ENCODE results near the gene C18orf63. TPM values are rescaled to one million over a fixed set of nuclear protein-coding genes. Genes with fewer than 3 reads are reported as not detected.

Gene C18orf63
- total and polyA plus RNA-seq, 8 donors = 0.16 to 0.26 TPM; not detected in 6

- no peak overlapping the region for H3K4me3 ChIP-seq
- no peaks in the 10 kb centered on the region for H3K36me3 ChIP-seq
- no peak for ATAC-seq
- no peak for TF ChIP-seq CTCF (IDR thresholded peaks at IDR 0.05)
- H3K27me3 ChIP-seq = no peaks in the 10 kb centered on the region
- no peak for DNase-seq
- H3K9me3 ChIP-seq = no peaks in the 10 kb centered on the region
- no peak overlapping the region for H3K27ac ChIP-seq
- intact Hi-C loops (cut with DNase I) = no loop called here
- H3K4me1 ChIP-seq = peaks cover 15 to 56% of the 10 kb centered on the region in 2 donors
Observed at GRCh38 chr18:74271635-74272034, 44.0 kb upstream of the C18orf63 start.

DNA sequence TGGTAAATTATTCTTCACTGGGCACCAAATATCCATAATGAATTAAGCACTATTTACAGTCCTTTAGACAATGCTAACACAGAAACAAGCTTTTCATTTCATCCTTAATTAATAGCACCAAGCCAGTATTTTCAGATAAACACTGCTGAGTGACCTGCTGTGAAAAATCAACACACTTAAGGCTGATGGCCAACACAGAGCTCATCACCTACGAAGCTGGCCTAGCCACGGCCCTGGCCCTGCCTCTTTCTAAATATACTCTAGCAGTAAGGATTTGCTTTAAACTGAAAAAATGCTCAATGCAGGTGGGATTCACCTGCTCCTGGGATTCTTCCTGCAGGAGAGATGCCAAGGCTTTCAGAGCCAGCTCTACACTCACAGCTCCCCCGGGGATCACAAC is 42.2 kb upstream of the C18orf63 start:
- peak overlapping the region in 1 of 2 donors; percentile 45 for H3K27ac ChIP-seq
- H3K9me3 ChIP-seq = no peaks in the 10 kb centered on the region
- ATAC-seq (peak; percentile 37), DNase-seq (no peak)
- TF ChIP-seq CTCF (IDR thresholded peaks at IDR 0.05) = no peak
- H3K4me3 ChIP-seq = no peak overlapping the region
- peaks cover 15 to 58% of the 10 kb centered on the region in 2 donors for H3K4me1 ChIP-seq
- no peaks in the 10 kb centered on the region for H3K27me3 ChIP-seq
- H3K36me3 ChIP-seq = no peaks in the 10 kb centered on the region
- intact Hi-C loops (cut with DNase I) = no loop called here

DNA sequence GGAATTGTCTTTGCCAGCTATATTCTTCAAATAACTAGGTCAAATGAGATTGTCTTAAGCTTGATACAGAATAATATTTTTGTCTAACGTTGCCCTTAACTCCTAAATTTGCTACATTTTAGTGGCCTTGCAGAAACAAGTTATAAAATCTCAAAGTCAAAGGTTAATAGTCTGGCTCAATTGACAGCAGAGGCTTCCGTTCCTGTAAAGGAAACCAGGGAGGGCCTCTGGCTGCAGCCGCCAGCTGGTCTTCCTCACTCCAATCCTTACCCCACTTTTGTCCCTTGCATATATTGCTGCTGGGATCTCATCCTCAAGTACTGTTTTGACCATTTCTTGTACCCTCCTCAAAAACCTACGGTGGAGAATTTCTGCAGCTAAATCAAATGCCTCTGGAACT is 40.9 kb upstream of the C18orf63 start:
- intact Hi-C loops (cut with DNase I) = no loop called here
- no peaks in the 10 kb centered on the region for H3K9me3 ChIP-seq
- H3K27me3 ChIP-seq = no peaks in the 10 kb centered on the region
- H3K27ac ChIP-seq = peak overlapping the region in 1 of 2 donors; percentile 45
- DNase-seq = no peak
- no peak overlapping the region for H3K4me3 ChIP-seq
- ATAC-seq = no peak
- peaks cover 14 to 57% of the 10 kb centered on the region in 2 donors for H3K4me1 ChIP-seq
- no peaks in the 10 kb centered on the region for H3K36me3 ChIP-seq
- TF ChIP-seq CTCF (IDR thresholded peaks at IDR 0.05) = no peak

- Histone ChIP-seq H3K4me3 (no peak overlapping the region), H3K9me3 (no peaks in the 10 kb centered on the region), H3K4me1 (peaks cover 14 to 56% of the 10 kb centered on the region in 2 donors), H3K36me3 (no peaks in the 10 kb centered on the region), H3K27me3 (no peaks in the 10 kb centered on the region), H3K27ac (peak overlapping the region in 1 of 2 donors; percentile 3)
- no peak for TF ChIP-seq CTCF (IDR thresholded peaks at IDR 0.05)
- ATAC-seq = no peak
- intact Hi-C loops (cut with DNase I) = no loop called here
- DNase-seq = no peak
Observed at GRCh38 chr18:74275736-74276135, 39.9 kb upstream of the C18orf63 start.

- Histone ChIP-seq H3K9me3 (no peaks in the 10 kb centered on the region), H3K27ac (peak overlapping the region in 1 of 2 donors; percentile 23), H3K27me3 (no peaks in the 10 kb centered on the region), H3K4me3 (no peak overlapping the region), H3K4me1 (peaks cover 14 to 65% of the 10 kb centered on the region in 2 donors), H3K36me3 (no peaks in the 10 kb centered on the region)
- intact Hi-C loops (cut with DNase I) = no loop called here
- DNase-seq = no peak
- no peak for TF ChIP-seq CTCF (IDR thresholded peaks at IDR 0.05)
- ATAC-seq = peak; percentile 18
Observed at GRCh38 chr18:74276609-74277008, 39.0 kb upstream of the C18orf63 start.

All from left lung (tissue), 10 donors.